GM19324 (cell line): Measurements from ENCODE around the gene SPCS3.
"Not testable (repeated sequence)": the region's sequence is repeated elsewhere in the genome, so short reads cannot be mapped to it uniquely, and the experiment has no call there.

ENCODE experiments used
- ATAC-seq: cut with Tn5 transposase; IDR thresholded peaks from one replicate; pipeline ENCODE4 v1.9.1; 2021; ENCODE audit warnings: mild to moderate bottlenecking, moderate library complexity; ENCODE audit not compliant: unreplicated experiment, low FRiP score

The SPCS3 gene

DNA sequence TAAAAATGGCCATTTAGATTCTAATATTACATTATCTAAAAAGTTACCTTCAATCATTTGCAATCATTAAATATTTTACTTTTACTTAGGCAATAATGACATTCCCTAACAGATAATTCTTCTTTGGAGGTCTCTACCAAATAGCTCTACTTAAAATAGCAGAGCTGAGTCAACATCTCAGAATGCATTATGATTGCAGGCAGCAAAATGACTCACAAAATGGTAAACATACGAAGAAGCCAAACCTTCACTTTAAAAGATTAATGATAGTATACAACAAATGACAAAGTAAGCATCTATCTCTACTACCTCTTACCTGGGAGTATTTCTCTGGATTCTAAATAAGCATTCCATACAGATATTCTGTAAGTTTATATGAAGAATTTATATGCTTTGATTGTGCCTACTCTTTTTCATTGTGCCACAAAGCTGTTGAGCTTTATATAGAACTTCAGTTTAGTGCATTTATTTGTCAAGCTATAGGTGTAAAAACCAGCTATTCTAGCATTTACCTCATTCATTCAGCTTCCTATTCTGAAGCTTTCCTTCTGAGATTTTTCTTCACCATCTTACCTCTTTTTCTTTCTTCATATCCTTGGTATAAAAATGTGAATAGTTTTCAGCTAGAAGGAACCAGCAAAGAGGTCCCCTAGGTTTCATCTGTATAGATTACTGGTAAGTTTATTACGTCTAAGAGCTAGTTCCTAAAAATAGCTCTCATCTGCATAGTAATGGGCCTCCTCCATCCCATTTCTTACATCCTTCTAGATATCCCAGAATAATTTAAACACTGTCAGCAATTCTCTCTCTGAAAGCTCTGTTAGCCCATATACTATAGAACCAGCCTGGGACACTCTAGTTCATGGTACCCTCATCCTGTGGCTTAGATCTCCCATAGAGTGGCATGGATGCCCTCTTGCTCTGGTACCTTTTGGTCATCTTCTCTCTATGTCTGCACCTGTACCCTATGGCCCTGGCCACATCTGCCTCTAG, 17.2 kb upstream of the SPCS3 start:
- no peak for ATAC-seq

DNA sequence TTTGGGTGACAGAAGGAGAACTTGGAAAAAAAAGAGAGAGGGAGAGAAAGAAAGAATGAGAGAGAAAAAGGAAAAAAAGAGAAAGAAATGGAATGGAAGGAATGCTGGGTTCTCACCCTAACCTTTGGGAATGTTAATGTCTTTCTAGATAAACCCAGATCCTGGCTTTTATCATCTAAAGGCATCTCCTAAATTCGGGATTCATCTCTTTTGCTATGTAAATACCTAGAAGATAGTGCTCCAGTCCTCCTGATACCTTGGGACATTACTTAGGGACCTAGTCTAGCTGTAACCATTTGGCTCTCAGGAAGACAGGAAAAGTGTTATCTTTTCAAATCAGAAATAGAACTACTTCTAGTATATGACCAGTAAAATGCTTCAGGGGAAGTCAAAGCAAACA, 15.8 kb upstream of the SPCS3 start:
- ATAC-seq: no peak

GRCh38 chr4:176306837-176307665, 12.7 kb upstream of the SPCS3 start:
- no peak for ATAC-seq

- ATAC-seq: no peak
Observed at GRCh38 chr4:176307666-176307930, 12.2 kb upstream of the SPCS3 start.

DNA sequence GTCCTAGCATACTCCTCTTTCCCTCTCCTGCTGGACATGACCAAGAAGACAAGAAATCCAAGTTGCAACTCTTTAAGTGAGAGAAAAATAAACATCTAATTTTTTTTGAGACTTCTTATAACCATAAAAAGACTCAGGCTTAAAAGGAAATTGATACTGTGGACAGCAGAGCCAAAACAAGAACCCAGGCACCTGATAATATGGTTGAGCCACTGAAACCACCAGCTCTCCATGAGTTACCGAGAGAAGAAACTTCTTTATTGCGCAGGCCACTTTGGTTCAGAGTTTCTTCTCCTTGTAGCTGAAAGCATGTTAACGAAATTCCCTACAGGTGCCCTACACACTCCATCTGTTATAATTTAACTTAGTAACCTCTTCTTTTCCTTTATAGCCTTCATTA, 11.3 kb upstream of the SPCS3 start:
- ATAC-seq: peak; percentile 41

DNA sequence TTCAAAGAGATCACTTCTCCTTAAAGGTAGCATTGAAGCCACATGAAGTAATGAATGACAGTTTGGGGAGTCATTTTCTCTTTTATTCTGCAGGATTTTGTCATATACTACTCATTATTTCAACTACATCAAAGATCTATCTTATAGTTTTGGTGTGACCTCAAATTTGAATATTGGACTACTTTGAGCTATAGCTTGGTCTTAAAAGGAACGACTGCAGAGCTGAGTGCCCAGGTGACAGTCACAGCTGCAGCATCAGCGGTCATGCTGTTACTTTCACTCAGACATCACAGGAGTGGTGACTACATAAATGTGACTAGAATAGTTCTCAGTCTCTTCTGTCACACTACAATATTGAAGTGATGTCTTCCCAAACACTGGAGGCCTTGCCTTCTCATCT, 10.7 kb upstream of the SPCS3 start:
- peak; percentile 100 for ATAC-seq

DNA sequence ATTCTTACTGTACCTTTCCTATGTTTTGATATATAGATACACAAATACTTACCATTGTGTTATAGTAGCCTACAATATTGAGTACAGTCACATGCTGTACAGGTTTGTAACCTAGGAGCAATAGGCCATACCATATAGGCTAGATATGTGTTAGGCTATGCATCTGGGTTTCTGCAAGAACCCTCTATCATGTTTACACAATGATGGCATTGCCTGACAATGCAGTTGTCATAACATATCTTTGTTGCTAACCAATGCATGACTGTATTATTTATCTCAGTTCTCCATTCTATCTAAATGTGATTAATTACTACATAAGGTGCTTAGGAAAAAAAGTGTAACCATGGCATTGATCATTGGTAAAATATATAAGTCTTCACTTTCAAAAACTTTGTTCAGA, 10.0 kb upstream of the SPCS3 start:
- ATAC-seq: no peak

GRCh38 chr4:176313596-176314336, 6.0 kb upstream of the SPCS3 start:
- ATAC-seq: no peak

- no peak for ATAC-seq
Observed at GRCh38 chr4:176319151-176319703, 539 bp upstream of the SPCS3 start.

- ATAC-seq: peak; percentile 88
Observed at GRCh38 chr4:176320340-176320975, 692 bp downstream of the SPCS3 start.

GRCh38 chr4:176320976-176321361, 1.2 kb downstream of the SPCS3 start:
- ATAC-seq: no peak

DNA sequence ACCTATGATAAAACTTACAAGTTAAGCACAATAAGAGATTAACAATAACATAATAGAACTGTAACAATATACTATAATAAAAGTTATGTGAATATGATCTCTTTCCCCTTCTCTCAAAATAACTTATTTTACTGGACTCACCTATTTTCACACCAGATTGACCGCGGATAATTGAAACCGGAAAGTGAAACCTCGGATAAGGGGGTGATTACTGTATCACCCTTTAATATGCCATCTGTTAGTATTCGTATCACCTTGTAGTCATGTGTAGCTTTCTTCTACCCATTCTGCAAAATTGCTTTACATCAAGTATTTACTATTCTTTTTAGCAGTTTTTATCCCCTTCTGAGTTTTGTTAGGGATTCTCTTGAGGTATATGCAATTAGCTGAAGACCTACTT, 1.8 kb downstream of the SPCS3 start:
- no peak for ATAC-seq

DNA sequence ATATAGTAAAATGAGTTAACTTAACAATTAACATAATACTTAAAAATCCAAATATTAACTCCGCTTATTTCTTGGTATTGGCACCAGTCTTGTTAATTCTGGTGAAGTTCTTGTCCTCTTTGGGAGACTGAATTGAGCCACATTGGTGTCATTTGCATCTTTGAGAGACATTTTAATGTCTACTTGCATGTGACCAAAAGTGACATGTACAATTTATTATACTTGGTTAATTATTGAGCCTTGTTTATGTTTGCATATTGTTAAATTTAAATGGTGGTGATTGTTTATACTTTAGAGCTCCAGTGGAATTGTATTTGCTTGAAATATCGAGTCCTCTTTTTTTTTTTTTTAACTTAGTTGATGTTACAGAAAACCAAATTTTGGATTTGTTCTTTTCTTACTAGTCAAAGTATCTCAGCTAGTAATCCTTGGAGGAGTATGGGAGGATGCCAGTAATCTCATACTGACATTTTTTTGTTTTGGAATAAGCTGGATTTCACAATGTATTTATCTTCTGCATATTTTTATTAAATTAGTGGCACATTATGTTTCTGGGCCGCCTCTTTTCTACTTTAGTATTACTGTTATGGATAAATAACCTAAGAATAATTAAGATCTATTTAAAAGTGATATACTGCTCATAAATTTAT, 3.9 kb downstream of the SPCS3 start:
- no peak for ATAC-seq

DNA sequence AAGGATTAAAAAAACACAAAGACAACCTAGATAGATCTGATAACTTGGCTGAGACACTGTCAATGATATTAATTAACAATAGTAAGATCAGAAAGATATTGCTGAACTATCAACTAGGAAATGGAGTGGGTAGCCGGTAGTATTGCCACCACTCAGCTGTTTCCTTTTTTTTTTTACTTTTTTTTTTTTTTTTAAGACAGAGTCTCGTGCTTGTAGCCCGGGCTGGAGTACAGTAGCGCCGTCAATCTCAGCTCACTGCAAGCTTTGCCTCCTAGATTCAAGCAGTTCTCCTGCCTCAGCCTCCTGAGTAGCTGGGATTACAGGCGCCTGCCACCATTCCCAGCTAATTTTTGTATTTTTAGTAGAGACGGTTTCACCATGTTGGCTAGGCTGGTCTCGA, 5.1 kb downstream of the SPCS3 start:
- not testable (repeated sequence) for ATAC-seq

GRCh38 chr4:176333076-176333475, 13.3 kb downstream of the SPCS3 start:
- ATAC-seq: no peak

- ATAC-seq: no peak
Observed at GRCh38 chr4:176334066-176334465, 14.3 kb downstream of the SPCS3 start.

DNA sequence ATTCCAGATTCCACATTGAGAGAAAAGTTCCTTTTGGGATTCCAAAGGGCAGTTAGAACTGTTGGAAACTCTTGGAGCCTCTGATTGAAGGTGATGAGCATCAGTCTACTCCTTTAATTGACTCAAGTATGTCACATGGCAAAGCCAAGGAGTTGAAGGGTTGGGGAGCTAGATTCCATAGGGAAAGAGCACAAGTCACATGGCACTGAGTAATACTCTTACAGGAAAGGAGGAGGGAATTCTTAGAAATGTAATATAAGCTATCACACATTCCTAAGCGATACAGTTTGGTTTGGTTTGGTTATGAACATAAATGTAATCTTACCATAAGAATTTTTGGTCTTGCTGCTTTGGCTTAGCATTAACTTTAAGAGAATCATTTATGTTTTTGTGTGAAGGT, 15.7 kb downstream of the SPCS3 start:
- no peak for ATAC-seq

DNA sequence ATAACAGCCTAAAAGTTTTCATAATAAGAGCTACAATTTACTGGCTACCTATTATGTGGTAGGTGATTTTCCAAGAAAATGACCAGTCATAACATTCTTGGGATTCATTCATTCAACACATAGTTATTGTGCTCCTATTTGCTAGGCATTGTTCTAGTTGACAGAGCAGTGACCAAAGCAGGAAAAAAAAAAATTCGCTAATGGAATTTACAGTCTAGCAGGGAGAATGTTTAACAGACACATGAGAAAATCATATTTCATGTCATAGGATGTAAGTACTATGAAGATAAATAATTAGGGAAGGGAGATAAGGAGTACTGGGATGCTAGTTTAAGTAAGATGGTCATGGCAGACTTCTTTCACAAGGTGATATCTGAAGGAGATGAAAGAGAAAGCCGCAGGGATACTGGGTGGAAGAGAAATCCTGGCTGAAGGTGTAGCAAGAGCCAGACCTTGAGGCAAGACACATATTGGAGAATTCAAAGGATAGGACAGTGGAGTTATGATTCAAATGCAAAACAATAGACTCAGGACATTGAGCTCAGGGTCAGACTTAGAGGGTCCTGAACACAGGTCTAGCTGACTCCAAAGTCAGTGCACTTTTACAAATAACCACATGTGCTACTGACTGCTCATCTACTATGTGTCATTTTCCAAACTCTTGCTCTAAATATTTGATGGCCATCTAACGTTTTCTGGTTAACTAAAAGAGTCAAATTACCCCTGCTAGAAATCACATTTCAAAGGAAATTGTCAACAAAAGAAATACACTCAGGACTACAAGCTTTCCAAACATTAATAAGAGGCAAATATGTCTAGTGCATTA, 20.4 kb downstream of the SPCS3 start:
- ATAC-seq: no peak
